Superior temporal gyrus (tissue), 1 donor: Measurements from ENCODE around the gene PHACTR3.

Experiments
- DNase-seq: peaks from one replicate; pipeline ENCODE4 v3.0.0-alpha.2; 2016; ENCODE audit errors: extremely low spot score

The PHACTR3 gene

GRCh38 chr20:59794555-59794954 lies 190.2 kb downstream of the PHACTR3 start:
- no peak for DNase-seq

GRCh38 chr20:59800309-59800708 lies 196.0 kb downstream of the PHACTR3 start:
- DNase-seq, result no peak

- DNase-seq, result no peak
These were observed 197.7 kb downstream of the PHACTR3 start for GRCh38 chr20:59802018-59802417.

- peak; percentile 63 for DNase-seq
These were observed 198.3 kb downstream of the PHACTR3 start for GRCh38 chr20:59802471-59803221.

GRCh38 chr20:59804347-59804746 lies 200.0 kb downstream of the PHACTR3 start:
- DNase-seq, result no peak

GRCh38 chr20:59804871-59805665 lies 200.7 kb downstream of the PHACTR3 start:
- DNase-seq, result no peak

GRCh38 chr20:59805786-59806577 lies 201.6 kb downstream of the PHACTR3 start:
- DNase-seq, result no peak

GRCh38 chr20:59806578-59806975 lies 202.2 kb downstream of the PHACTR3 start:
- no peak for DNase-seq

GRCh38 chr20:59807909-59808728 lies 203.8 kb downstream of the PHACTR3 start:
- DNase-seq, result no peak

GRCh38 chr20:59808729-59809381 lies 204.5 kb downstream of the PHACTR3 start:
- no peak for DNase-seq

- DNase-seq, result no peak
These were observed 205.5 kb downstream of the PHACTR3 start for GRCh38 chr20:59809630-59810448.

GRCh38 chr20:59810449-59811187 lies 206.3 kb downstream of the PHACTR3 start:
- peak; percentile 51 for DNase-seq

GRCh38 chr20:59811681-59812171 lies 207.4 kb downstream of the PHACTR3 start:
- DNase-seq, result no peak

GRCh38 chr20:59812286-59813125 lies 208.2 kb downstream of the PHACTR3 start:
- peak; percentile 46 for DNase-seq

GRCh38 chr20:59813126-59813947 lies 209.0 kb downstream of the PHACTR3 start:
- DNase-seq, result no peak

GRCh38 chr20:59813948-59814839 lies 209.9 kb downstream of the PHACTR3 start:
- DNase-seq, result no peak
